ENCODE measurements around the gene PRKCE.

DNA sequence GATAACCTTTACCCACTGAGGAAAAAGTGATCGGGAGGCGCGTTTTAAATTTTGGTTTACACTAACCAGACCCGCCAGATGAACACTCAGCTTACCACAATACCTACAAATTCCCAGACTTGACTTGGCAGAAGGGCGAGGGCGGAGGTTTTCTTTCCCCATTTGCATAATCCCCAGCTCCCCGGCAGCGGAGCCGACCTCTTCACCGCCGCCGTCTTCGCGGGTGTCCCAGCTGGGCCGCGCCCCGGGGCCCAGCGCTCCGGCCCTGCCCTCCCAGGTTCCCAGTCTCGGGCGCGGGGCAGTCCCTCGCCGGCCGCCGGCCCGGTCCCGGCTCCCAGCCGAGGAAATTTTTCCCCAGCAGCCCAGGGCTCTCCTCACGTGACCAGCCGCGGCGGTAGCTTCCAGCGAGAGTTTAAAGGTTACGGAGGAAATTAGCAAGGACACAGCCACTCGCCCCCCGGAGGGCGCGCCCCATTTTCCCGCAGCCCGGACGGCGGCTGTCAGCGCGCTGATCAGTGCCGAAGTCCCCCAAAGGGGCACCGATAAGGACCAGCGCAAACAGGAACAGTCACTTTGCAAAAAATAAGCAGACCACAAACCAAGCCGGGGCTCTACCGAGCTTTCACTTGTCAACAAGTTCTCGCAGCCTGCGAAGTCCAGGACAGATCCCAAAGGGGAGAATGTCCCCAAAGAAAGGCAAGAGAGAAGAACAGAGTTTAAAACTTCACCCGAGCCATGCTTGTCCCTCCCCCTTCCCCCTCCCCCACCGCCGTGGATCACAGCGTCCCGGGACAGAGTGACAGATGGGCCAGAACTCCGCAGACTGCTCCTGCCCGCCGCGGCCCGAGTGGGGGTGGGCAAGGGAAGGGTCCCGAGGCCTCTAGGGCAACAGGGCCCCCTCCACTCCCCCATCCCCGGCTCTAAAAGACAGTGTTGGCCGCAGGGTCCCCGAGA lies 1.3 kb upstream of the PRKCE start:
- TF ChIP-seq, protein P1, sequence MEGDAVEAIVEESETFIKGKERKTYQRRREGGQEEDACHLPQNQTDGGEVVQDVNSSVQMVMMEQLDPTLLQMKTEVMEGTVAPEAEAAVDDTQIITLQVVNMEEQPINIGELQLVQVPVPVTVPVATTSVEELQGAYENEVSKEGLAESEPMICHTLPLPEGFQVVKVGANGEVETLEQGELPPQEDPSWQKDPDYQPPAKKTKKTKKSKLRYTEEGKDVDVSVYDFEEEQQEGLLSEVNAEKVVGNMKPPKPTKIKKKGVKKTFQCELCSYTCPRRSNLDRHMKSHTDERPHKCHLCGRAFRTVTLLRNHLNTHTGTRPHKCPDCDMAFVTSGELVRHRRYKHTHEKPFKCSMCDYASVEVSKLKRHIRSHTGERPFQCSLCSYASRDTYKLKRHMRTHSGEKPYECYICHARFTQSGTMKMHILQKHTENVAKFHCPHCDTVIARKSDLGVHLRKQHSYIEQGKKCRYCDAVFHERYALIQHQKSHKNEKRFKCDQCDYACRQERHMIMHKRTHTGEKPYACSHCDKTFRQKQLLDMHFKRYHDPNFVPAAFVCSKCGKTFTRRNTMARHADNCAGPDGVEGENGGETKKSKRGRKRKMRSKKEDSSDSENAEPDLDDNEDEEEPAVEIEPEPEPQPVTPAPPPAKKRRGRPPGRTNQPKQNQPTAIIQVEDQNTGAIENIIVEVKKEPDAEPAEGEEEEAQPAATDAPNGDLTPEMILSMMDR (IDR thresholded peaks at IDR 0.05), result no peak
- TF ChIP-seq POLR2AphosphoS5 (IDR thresholded peaks at IDR 0.05; ENCODE audit: low read depth, low read length) (no peak), SIN3A (IDR thresholded peaks at IDR 0.05; ENCODE audit: borderline replicate concordance, insufficient read depth, low read depth, low read length) (peak; percentile 59; the same call in 1 of the 2 replicates)
